Loucy (cell line): Measurements from ENCODE around the gene BSND.

Experiments used
- EZH2phosphoT487 ChIP-seq: fragments of 200-600 bp; IDR thresholded peaks from 2 replicates; pipeline ENCODE4 v1.6.1; 2018; ENCODE audit warnings: antibody characterized with exemption, mild to moderate bottlenecking, moderate library complexity, borderline replicate concordance
- TF ChIP-seq, protein P1 (sequence below): fragments of 200-600 bp; sonication (generic); conservative IDR thresholded peaks from 2 replicates; pipeline ENCODE4 v1.5.1; 2014; ENCODE audit warnings: mild to moderate bottlenecking, antibody characterized with exemption, low read length

DNA sequence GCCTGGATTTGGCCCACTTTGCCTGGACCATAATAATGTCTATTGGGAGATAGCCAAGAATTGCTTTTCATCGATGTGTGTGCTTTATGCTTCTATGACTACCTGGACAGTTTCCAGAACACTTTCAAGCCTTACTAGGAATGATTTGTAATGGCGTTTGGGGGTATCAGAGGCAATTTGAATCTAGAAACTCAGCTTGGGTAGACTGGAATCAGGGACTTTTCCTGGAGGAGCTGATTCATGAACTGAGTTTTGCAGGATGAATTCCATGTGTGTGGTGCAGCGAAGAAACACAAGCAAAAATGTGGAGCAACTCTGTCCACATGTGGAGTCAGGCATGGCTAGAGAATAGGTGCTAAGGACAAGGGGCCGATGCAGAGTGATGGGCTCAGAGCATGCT, 30.2 kb upstream of the BSND start:
- TF ChIP-seq, protein P1, sequence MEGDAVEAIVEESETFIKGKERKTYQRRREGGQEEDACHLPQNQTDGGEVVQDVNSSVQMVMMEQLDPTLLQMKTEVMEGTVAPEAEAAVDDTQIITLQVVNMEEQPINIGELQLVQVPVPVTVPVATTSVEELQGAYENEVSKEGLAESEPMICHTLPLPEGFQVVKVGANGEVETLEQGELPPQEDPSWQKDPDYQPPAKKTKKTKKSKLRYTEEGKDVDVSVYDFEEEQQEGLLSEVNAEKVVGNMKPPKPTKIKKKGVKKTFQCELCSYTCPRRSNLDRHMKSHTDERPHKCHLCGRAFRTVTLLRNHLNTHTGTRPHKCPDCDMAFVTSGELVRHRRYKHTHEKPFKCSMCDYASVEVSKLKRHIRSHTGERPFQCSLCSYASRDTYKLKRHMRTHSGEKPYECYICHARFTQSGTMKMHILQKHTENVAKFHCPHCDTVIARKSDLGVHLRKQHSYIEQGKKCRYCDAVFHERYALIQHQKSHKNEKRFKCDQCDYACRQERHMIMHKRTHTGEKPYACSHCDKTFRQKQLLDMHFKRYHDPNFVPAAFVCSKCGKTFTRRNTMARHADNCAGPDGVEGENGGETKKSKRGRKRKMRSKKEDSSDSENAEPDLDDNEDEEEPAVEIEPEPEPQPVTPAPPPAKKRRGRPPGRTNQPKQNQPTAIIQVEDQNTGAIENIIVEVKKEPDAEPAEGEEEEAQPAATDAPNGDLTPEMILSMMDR: no peak
- no peak for TF ChIP-seq EZH2phosphoT487
